Prostate gland (tissue), 2 donors: ENCODE measurements around the gene ZNF764. TPM values are rescaled to one million over a fixed set of nuclear protein-coding genes. Genes with fewer than 3 reads are reported as not detected.
"Not testable (repeated sequence)": the region's sequence is repeated elsewhere in the genome, so short reads cannot be mapped to it uniquely, and the experiment has no call there.

ENCODE experiments used
- DNase-seq: peaks from one replicate; pipeline ENCODE4 v3.0.0-alpha.2; 2019; ENCODE audit warnings: low spot score
- H3K27ac ChIP-seq, 2 donors: fragments of 200-600 bp; sonication (generic); 2 replicates each; pipeline ENCODE4 v1.5.1; 2017 to 2019
- H3K27me3 ChIP-seq: fragments of 200-600 bp; sonication (generic); replicated peaks from 2 replicates; pipeline ENCODE4 v1.5.1; 2019; ENCODE audit not compliant: insufficient read depth
- H3K36me3 ChIP-seq, 2 donors: fragments of 200-600 bp; sonication (generic); 1 replicate in 1 of 2; 2 replicates in 1 of 2; pipeline versions ENCODE4 v1.5.1 to v1.8.1; 2017 to 2019
- H3K4me1 ChIP-seq: fragments of 200-600 bp; sonication (generic); replicated peaks from 2 replicates; pipeline ENCODE4 v1.5.1; 2019
- H3K4me3 ChIP-seq, 2 donors: fragments of 200-600 bp; sonication (generic); 2 replicates each; pipeline ENCODE4 v1.5.1; 2017 to 2019
- H3K9me3 ChIP-seq: fragments of 200-600 bp; sonication (generic); 2 replicates; pipeline ENCODE4 v1.5.1; 2017
- CTCF ChIP-seq, 4 experiments: fragments of 200-600 bp in 2 of 4; fragments of 450-650 bp in 2 of 4; sonication (generic) in 2 of 4; IDR thresholded peaks; 1 replicate in 3 of 4; 2 replicates in 1 of 4; pipeline ENCODE4 v1.5.1; 2016 to 2019; ENCODE audit warnings: antibody characterized with exemption in 4 of 4, mild to moderate bottlenecking in 2 of 4, moderate library complexity in 2 of 4
- POLR2A ChIP-seq: fragments of 450-650 bp; IDR thresholded peaks from one replicate; pipeline ENCODE4 v1.6.1; 2016; ENCODE audit warnings: antibody characterized with exemption, mild to moderate bottlenecking
- POLR2AphosphoS5 ChIP-seq: sonication (generic); formaldehyde crosslinking; IDR thresholded peaks from one replicate; pipeline ENCODE4 v1.6.1; 2017; ENCODE audit warnings: antibody characterized with exemption
- WGBS: methylation state at CpG from one replicate; pipeline ENCODE4 v1.1.5; 2018; 5-methylcytosine and 5-hydroxymethylcytosine counted together
- intact Hi-C: fragments of 100-400 bp; cut with DNase I; formaldehyde crosslinking; loops from one replicate; pipeline ENCODE4 v1.14.2; 2022
- total RNA-seq, 2 donors: library from RNA; depleted of rRNA; stranded (reverse); fragments of >200 nt; gene quantifications; one replicate each; pipeline ENCODE4 v1.1.0, GENCODE V29; 2016

The ZNF764 gene
- total RNA-seq, 2 donors from 2014 or later, result 15.7 to 22.5 TPM

GRCh38 chr16:30541502-30542329, 16.5 kb downstream of the ZNF764 start:
- no peak for TF ChIP-seq POLR2AphosphoS5
- TF ChIP-seq CTCF (IDR thresholded peaks at IDR 0.05), result no peak
- TF ChIP-seq POLR2A, result no peak
- Histone ChIP-seq H3K4me3 (no peak overlapping the region), H3K4me1 (no peaks in the 10 kb centered on the region), H3K9me3 (no peaks in the 10 kb centered on the region), H3K27me3 (no peaks in the 10 kb centered on the region), H3K27ac (no peak overlapping the region), H3K36me3 (no peaks in the 10 kb centered on the region)
- intact Hi-C loops, result no loop called here
- DNase-seq, result no peak
- 69% methylated on average over 10 of the region's 10 CpGs for WGBS

GRCh38 chr16:30540916-30541464, 17.2 kb downstream of the ZNF764 start:
- DNase-seq, H3K36me3 ChIP-seq, H3K4me3 ChIP-seq, H3K9me3 ChIP-seq, H3K4me1 ChIP-seq, H3K27me3 ChIP-seq, intact Hi-C loops, H3K27ac ChIP-seq: not testable (repeated sequence)
- 75% methylated on average over 9 of the region's 9 CpGs for WGBS

GRCh38 chr16:30539986-30540526, 18.1 kb downstream of the ZNF764 start:
- intact Hi-C loops, H3K27me3 ChIP-seq, H3K27ac ChIP-seq, H3K4me1 ChIP-seq, H3K4me3 ChIP-seq, DNase-seq, H3K9me3 ChIP-seq, H3K36me3 ChIP-seq: not testable (repeated sequence)
- WGBS, result 91% methylated on average over 13 of the region's 13 CpGs

GRCh38 chr16:30539000-30539964, 18.9 kb downstream of the ZNF764 start:
- no peak overlapping the region for H3K27ac ChIP-seq
- no peak overlapping the region for H3K4me3 ChIP-seq
- no peak for TF ChIP-seq POLR2AphosphoS5
- no peak for TF ChIP-seq POLR2A
- TF ChIP-seq CTCF (IDR thresholded peaks at IDR 0.05), result no peak
- peaks cover 4% of the 10 kb centered on the region for H3K4me1 ChIP-seq
- intact Hi-C loops, result no loop called here
- H3K27me3 ChIP-seq, result no peaks in the 10 kb centered on the region
- 91% methylated on average over 8 of the region's 8 CpGs for WGBS
- no peak for DNase-seq
- H3K9me3 ChIP-seq, result no peaks in the 10 kb centered on the region
- H3K36me3 ChIP-seq, result no peaks in the 10 kb centered on the region

- intact Hi-C loops, H3K36me3 ChIP-seq, H3K4me3 ChIP-seq, H3K4me1 ChIP-seq, H3K27ac ChIP-seq, H3K9me3 ChIP-seq, H3K27me3 ChIP-seq, DNase-seq: not testable (repeated sequence)
- WGBS, result 92% methylated on average over 13 of the region's 13 CpGs
These were observed 21.7 kb downstream of the ZNF764 start for GRCh38 chr16:30536391-30537024.
